Hematopoietic multipotent progenitor cell treated with erythropoietin and hydrocortisone succinate and interleukin-3 and kit ligand, for 15 days (in vitro differentiated cells): ENCODE data around the gene MRPL20.
"Not testable (repeated sequence)": the region's sequence is repeated elsewhere in the genome, so short reads cannot be mapped to it uniquely, and the experiment has no call there.

Experiments
- DNase-seq: peaks from one replicate; pipeline ENCODE4 v3.0.0-alpha.2; 2015; ENCODE audit warnings: low spot score

MRPL20 gene

GRCh38 chr1:1425753-1426495, 18.8 kb upstream of the MRPL20 start:
- no peak for DNase-seq

- DNase-seq = no peak
Measured at GRCh38 chr1:1425426-1425752, 18.3 kb upstream of the MRPL20 start.

GRCh38 chr1:1424707-1425106, 17.6 kb upstream of the MRPL20 start:
- no peak for DNase-seq

GRCh38 chr1:1423245-1423597, 16.1 kb upstream of the MRPL20 start:
- DNase-seq = no peak

- DNase-seq = no peak
Measured at GRCh38 chr1:1422465-1423244, 15.6 kb upstream of the MRPL20 start.

GRCh38 chr1:1421907-1422464, 14.9 kb upstream of the MRPL20 start:
- no peak for DNase-seq

GRCh38 chr1:1421147-1421906, 14.2 kb upstream of the MRPL20 start, which contains the start of gene ANKRD65:
ANKRD65 (minus strand) TSS chr1:1421276; CDS start chr1:1421005, 271 bp downstream.
- DNase-seq = no peak

GRCh38 chr1:1420654-1421141, 13.6 kb upstream of the MRPL20 start:
- no peak for DNase-seq

GRCh38 chr1:1419813-1420653, 12.9 kb upstream of the MRPL20 start:
- no peak for DNase-seq

GRCh38 chr1:1419363-1419812, 12.3 kb upstream of the MRPL20 start:
- no peak for DNase-seq

GRCh38 chr1:1418464-1419362, 11.6 kb upstream of the MRPL20 start:
- DNase-seq = no peak

- not testable (repeated sequence) for DNase-seq
Measured at GRCh38 chr1:1417825-1418463, 10.9 kb upstream of the MRPL20 start.

GRCh38 chr1:1417396-1417795, 10.3 kb upstream of the MRPL20 start:
- DNase-seq = not testable (repeated sequence)

- DNase-seq = no peak
Measured at GRCh38 chr1:1415751-1416150, 8.7 kb upstream of the MRPL20 start.

- DNase-seq = not testable (repeated sequence)
Measured at GRCh38 chr1:1412311-1412902, 5.3 kb upstream of the MRPL20 start.

GRCh38 chr1:1411626-1412025, 4.5 kb upstream of the MRPL20 start:
- no peak for DNase-seq

- DNase-seq = not testable (repeated sequence)
Measured at GRCh38 chr1:1410238-1410637, 3.1 kb upstream of the MRPL20 start.

- DNase-seq = no peak
Measured at GRCh38 chr1:1407636-1408318, 684 bp upstream of the MRPL20 start.
